Embryonic facial prominence (tissue), 1 donor: Measurements from ENCODE around the gene SYNGAP1.
"Not testable (repeated sequence)": the region's sequence is repeated elsewhere in the genome, so short reads cannot be mapped to it uniquely, and the experiment has no call there.

Experiments used
- DNase-seq: peaks from one replicate; pipeline ENCODE4 v3.0.0-alpha.2; 2016; ENCODE audit errors: extremely low spot score

SYNGAP1 gene

GRCh38 chr6:33469661-33470060 is 49.8 kb downstream of the SYNGAP1 start:
- no peak for DNase-seq

- DNase-seq: no peak
Measured at GRCh38 chr6:33477864-33478263, 58.0 kb downstream of the SYNGAP1 start.

GRCh38 chr6:33481192-33481591 is 61.3 kb downstream of the SYNGAP1 start:
- DNase-seq: no peak

- DNase-seq: not testable (repeated sequence)
Measured at GRCh38 chr6:33482620-33483019, 62.8 kb downstream of the SYNGAP1 start.

GRCh38 chr6:33483678-33484077 is 63.8 kb downstream of the SYNGAP1 start:
- DNase-seq: no peak

- DNase-seq: not testable (repeated sequence)
Measured at GRCh38 chr6:33484673-33485262, 64.9 kb downstream of the SYNGAP1 start.

GRCh38 chr6:33485680-33486079 is 65.8 kb downstream of the SYNGAP1 start:
- DNase-seq: not testable (repeated sequence)

- no peak for DNase-seq
Measured at GRCh38 chr6:33488339-33488738, 68.5 kb downstream of the SYNGAP1 start.

GRCh38 chr6:33490198-33490597 is 70.3 kb downstream of the SYNGAP1 start:
- DNase-seq: no peak

- no peak for DNase-seq
Measured at GRCh38 chr6:33490621-33491020, 70.8 kb downstream of the SYNGAP1 start.

GRCh38 chr6:33492093-33492492 is 72.2 kb downstream of the SYNGAP1 start:
- DNase-seq: no peak

- no peak for DNase-seq
Measured at GRCh38 chr6:33497157-33497556, 77.3 kb downstream of the SYNGAP1 start.

- no peak for DNase-seq
Measured at GRCh38 chr6:33502486-33502885, 82.6 kb downstream of the SYNGAP1 start.

GRCh38 chr6:33504486-33504885 is 84.6 kb downstream of the SYNGAP1 start:
- DNase-seq: no peak
